Osteoblast (primary cell): ENCODE measurements around the gene STK32C. TPM values are rescaled to one million over a fixed set of nuclear protein-coding genes. Genes with fewer than 3 reads are reported as not detected.
A peak's percentile ranks its signal among the peaks of the same experiment; 100 is the strongest.
"Not testable (repeated sequence)": the region's sequence is repeated elsewhere in the genome, so short reads cannot be mapped to it uniquely, and the experiment has no call there.

Source experiments
- DNase-seq: peaks from one replicate; pipeline ENCODE4 v3.0.0; 2011; ENCODE audit warnings: low spot score, mixed read lengths; ENCODE audit not compliant: insufficient read length; ENCODE audit errors: missing footprints
- H2AFZ ChIP-seq: 2 replicates; pipeline ENCODE4 v1.6.0; 2011; ENCODE audit warnings: mild to moderate bottlenecking, low read length
- H3K27ac ChIP-seq: 2 replicates; pipeline ENCODE4 v1.5.1; 2011; ENCODE audit warnings: mild to moderate bottlenecking, low read depth, low read length, moderate library complexity
- H3K27me3 ChIP-seq: 2 replicates; pipeline ENCODE4 v1.6.0; 2012; ENCODE audit warnings: mild to moderate bottlenecking, control low read depth, inconsistent platforms, low read length, moderate library complexity; ENCODE audit not compliant: insufficient read depth
- H3K36me3 ChIP-seq: 2 replicates; pipeline ENCODE4 v1.5.1; 2011; ENCODE audit warnings: mild to moderate bottlenecking, low read length, control low read depth, moderate library complexity; ENCODE audit not compliant: insufficient read depth
- H3K4me1 ChIP-seq: 2 replicates; pipeline ENCODE4 v1.5.1; 2011; ENCODE audit warnings: mild to moderate bottlenecking, low read length, control low read depth, moderate library complexity; ENCODE audit not compliant: insufficient read depth
- H3K4me2 ChIP-seq: 2 replicates; pipeline ENCODE4 v1.6.0; 2011; ENCODE audit warnings: mild to moderate bottlenecking, low read length; ENCODE audit not compliant: insufficient read depth
- H3K4me3 ChIP-seq: fragments of 200-600 bp; sonication (generic); 3 replicates; pipeline ENCODE4 v1.5.1; 2012; ENCODE audit warnings: mild to moderate bottlenecking, low read length, inconsistent platforms; ENCODE audit not compliant: insufficient read depth
- H3K79me2 ChIP-seq: 2 replicates; pipeline ENCODE4 v1.6.0; 2012; ENCODE audit warnings: mild to moderate bottlenecking, low read length, control low read depth, inconsistent platforms; ENCODE audit not compliant: insufficient read depth
- H3K9me3 ChIP-seq: 2 replicates; pipeline ENCODE4 v1.5.1; 2011; ENCODE audit warnings: low read depth, low read length, control low read depth
- H4K20me1 ChIP-seq: 2 replicates; pipeline ENCODE4 v1.6.0; 2012; ENCODE audit warnings: mild to moderate bottlenecking, low read length, control low read depth; ENCODE audit not compliant: insufficient read depth
- total RNA-seq: library from RNA; depleted of rRNA; stranded (reverse); fragments of >200 nt; gene quantifications from 2 replicates; pipeline ENCODE4 v1.2.3, GENCODE V29; 2012
- TF ChIP-seq, protein P1 (sequence below): IDR thresholded peaks from 2 replicates; pipeline ENCODE4 v1.5.1; 2011; ENCODE audit warnings: mild to moderate bottlenecking, low read depth, low read length, moderate library complexity; ENCODE audit errors: extremely low read depth

Gene STK32C
- total RNA-seq, 1 donor: 14.5 TPM

- no peaks in the 10 kb centered on the region for H4K20me1 ChIP-seq
Observed at GRCh38 chr10:132220061-132220460, 87.7 kb downstream of the STK32C start.

GRCh38 chr10:132219486-132219885 is 88.3 kb downstream of the STK32C start:
- Histone ChIP-seq H3K79me2 (no peaks in the 10 kb centered on the region), H3K4me3 (no peak overlapping the region), H3K36me3 (no peaks in the 10 kb centered on the region), H3K27me3 (no peaks in the 10 kb centered on the region), H3K4me1 (no peaks in the 10 kb centered on the region), H3K9me3 (no peaks in the 10 kb centered on the region), H2AFZ (no peak overlapping the region), H3K27ac (no peak overlapping the region), H3K4me2 (no peak overlapping the region), H4K20me1 (no peaks in the 10 kb centered on the region)
- TF ChIP-seq, protein P1, sequence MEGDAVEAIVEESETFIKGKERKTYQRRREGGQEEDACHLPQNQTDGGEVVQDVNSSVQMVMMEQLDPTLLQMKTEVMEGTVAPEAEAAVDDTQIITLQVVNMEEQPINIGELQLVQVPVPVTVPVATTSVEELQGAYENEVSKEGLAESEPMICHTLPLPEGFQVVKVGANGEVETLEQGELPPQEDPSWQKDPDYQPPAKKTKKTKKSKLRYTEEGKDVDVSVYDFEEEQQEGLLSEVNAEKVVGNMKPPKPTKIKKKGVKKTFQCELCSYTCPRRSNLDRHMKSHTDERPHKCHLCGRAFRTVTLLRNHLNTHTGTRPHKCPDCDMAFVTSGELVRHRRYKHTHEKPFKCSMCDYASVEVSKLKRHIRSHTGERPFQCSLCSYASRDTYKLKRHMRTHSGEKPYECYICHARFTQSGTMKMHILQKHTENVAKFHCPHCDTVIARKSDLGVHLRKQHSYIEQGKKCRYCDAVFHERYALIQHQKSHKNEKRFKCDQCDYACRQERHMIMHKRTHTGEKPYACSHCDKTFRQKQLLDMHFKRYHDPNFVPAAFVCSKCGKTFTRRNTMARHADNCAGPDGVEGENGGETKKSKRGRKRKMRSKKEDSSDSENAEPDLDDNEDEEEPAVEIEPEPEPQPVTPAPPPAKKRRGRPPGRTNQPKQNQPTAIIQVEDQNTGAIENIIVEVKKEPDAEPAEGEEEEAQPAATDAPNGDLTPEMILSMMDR: peak; percentile 22
- peak; percentile 70 for DNase-seq

More at GRCh38 chr10:132220061-132220460, 87.7 kb downstream of the STK32C start:
- Histone ChIP-seq H3K4me1 (no peaks in the 10 kb centered on the region), H2AFZ (no peak overlapping the region), H3K9me3 (no peaks in the 10 kb centered on the region), H3K4me2 (no peak overlapping the region), H3K79me2 (no peaks in the 10 kb centered on the region), H3K36me3 (no peaks in the 10 kb centered on the region), H3K27ac (no peak overlapping the region), H3K27me3 (no peaks in the 10 kb centered on the region), H3K4me3 (no peak overlapping the region)
- peak; percentile 59 for DNase-seq
- TF ChIP-seq, protein P1: no peak

DNA sequence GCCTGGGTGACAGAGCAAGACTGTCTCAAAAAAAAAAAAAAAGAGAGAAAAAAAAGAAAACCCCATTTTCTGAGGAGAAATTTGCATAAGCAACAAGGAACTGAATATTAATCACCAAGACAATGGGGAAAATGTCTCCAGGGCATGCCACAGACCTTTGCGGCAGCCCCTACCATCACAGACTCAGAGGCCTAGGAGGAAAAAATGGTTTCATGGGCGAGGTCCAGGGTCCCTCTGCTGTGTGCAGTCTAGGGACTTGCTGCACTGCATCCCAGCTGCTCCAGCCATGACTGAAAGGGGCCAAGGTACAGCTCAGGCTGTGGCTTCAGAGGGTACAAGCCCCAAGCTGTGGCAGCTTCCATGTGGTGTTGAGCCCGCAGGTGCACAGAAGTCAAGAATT is 91.3 kb downstream of the STK32C start:
- H3K4me2 ChIP-seq, H3K79me2 ChIP-seq, H4K20me1 ChIP-seq, H3K27me3 ChIP-seq, DNase-seq, H2AFZ ChIP-seq, H3K4me1 ChIP-seq, H3K9me3 ChIP-seq, H3K36me3 ChIP-seq, H3K27ac ChIP-seq, H3K4me3 ChIP-seq: not testable (repeated sequence)

- Histone ChIP-seq H3K4me2 (no peak overlapping the region), H3K36me3 (no peaks in the 10 kb centered on the region), H3K9me3 (no peaks in the 10 kb centered on the region), H3K4me3 (no peak overlapping the region), H3K79me2 (no peaks in the 10 kb centered on the region), H3K4me1 (no peaks in the 10 kb centered on the region), H3K27me3 (no peaks in the 10 kb centered on the region), H2AFZ (no peak overlapping the region), H4K20me1 (no peaks in the 10 kb centered on the region), H3K27ac (no peak overlapping the region)
- TF ChIP-seq, protein P1: no peak
- no peak for DNase-seq
Observed at GRCh38 chr10:132213917-132214316, 93.8 kb downstream of the STK32C start.
